SK-N-SH treated with all-trans-retinoic acid at 6 μM for 48 hours (cell line): ENCODE measurements around the gene S100PBP.

Experiments used
- ATAC-seq: fragments of 200-7000 bp; cut with Tn5 transposase; 3 replicates; pipeline ENCODE4 v1.9.1; 2020; ENCODE audit warnings: mild to moderate bottlenecking, moderate library complexity
- ARNTL ChIP-seq: fragments of 450-650 bp; formaldehyde crosslinking; IDR thresholded peaks from 2 replicates; pipeline ENCODE4 v1.5.0; 2020; ENCODE audit warnings: low read depth, mild to moderate bottlenecking, moderate library complexity, borderline replicate concordance
- BACH2 ChIP-seq: fragments of 250-450 bp; sonication (Bioruptor Pico); IDR thresholded peaks from 2 replicates; pipeline ENCODE4 v1.9.0; 2021; ENCODE audit warnings: mild to moderate bottlenecking, borderline replicate concordance
- CREB5 ChIP-seq: fragments of 250-450 bp; sonication (Bioruptor Pico); IDR thresholded peaks from 2 replicates; pipeline ENCODE4 v1.5.1; 2020; ENCODE audit warnings: low read depth, mild to moderate bottlenecking, moderate library complexity
- CSDC2 ChIP-seq: fragments of 250-450 bp; sonication (Bioruptor Pico); IDR thresholded peaks from 2 replicates; pipeline ENCODE4 v1.5.0; 2020; ENCODE audit warnings: mild to moderate bottlenecking, moderate library complexity
- ESRRG ChIP-seq: fragments of 250-450 bp; sonication (Bioruptor Pico); IDR thresholded peaks from 2 replicates; pipeline ENCODE4 v1.6.1; 2021; ENCODE audit warnings: mild to moderate bottlenecking
- GLIS3 ChIP-seq: fragments of 250-450 bp; sonication (Bioruptor Pico); IDR thresholded peaks from 2 replicates; pipeline ENCODE4 v1.5.0; 2020; ENCODE audit warnings: mild to moderate bottlenecking, moderate library complexity
- OSR1 ChIP-seq: fragments of 250-450 bp; sonication (Bioruptor Pico); IDR thresholded peaks from 2 replicates; pipeline ENCODE4 v1.8.0; 2022; ENCODE audit warnings: moderate library complexity, mild to moderate bottlenecking, inconsistent platforms
- POU6F1 ChIP-seq: fragments of 250-450 bp; sonication (Bioruptor Pico); IDR thresholded peaks from 2 replicates; pipeline ENCODE4 v1.8.0; 2021; ENCODE audit warnings: low read depth, mild to moderate bottlenecking, moderate library complexity, borderline replicate concordance
- PPARA ChIP-seq: fragments of 250-450 bp; sonication (Bioruptor Pico); IDR thresholded peaks from 2 replicates; pipeline ENCODE4 v1.5.0; 2020; ENCODE audit warnings: mild to moderate bottlenecking, borderline replicate concordance
- RARB ChIP-seq: fragments of 250-450 bp; sonication (Bioruptor Pico); IDR thresholded peaks from 2 replicates; pipeline ENCODE4 v1.8.0; 2021; ENCODE audit warnings: mild to moderate bottlenecking, moderate library complexity
- SNAI2 ChIP-seq: fragments of 250-450 bp; sonication (Bioruptor Pico); IDR thresholded peaks from 2 replicates; pipeline ENCODE4 v1.5.0; 2020; ENCODE audit warnings: mild to moderate bottlenecking, moderate library complexity
- TCF4 ChIP-seq: fragments of 250-450 bp; sonication (Bioruptor Pico); IDR thresholded peaks from 2 replicates; pipeline ENCODE4 v1.8.0; 2021; ENCODE audit warnings: mild to moderate bottlenecking, moderate library complexity, borderline replicate concordance
- TOX ChIP-seq: fragments of 250-450 bp; sonication (Bioruptor Pico); IDR thresholded peaks from 2 replicates; pipeline ENCODE4 v1.8.0; 2021; ENCODE audit warnings: mild to moderate bottlenecking, moderate library complexity, borderline replicate concordance
- TSHZ2 ChIP-seq: fragments of 250-450 bp; sonication (Bioruptor Pico); IDR thresholded peaks from 2 replicates; pipeline ENCODE4 v1.5.0; 2020; ENCODE audit warnings: mild to moderate bottlenecking, moderate library complexity
- ZC3H10 ChIP-seq: fragments of 250-450 bp; sonication (Bioruptor Pico); IDR thresholded peaks from 2 replicates; pipeline ENCODE4 v1.5.1; 2021; ENCODE audit warnings: mild to moderate bottlenecking, moderate library complexity
- ZFP3 ChIP-seq: fragments of 250-450 bp; sonication (Bioruptor Pico); IDR thresholded peaks from 2 replicates; pipeline ENCODE4 v1.5.0; 2020; ENCODE audit warnings: mild to moderate bottlenecking, moderate library complexity
- ZFP30 ChIP-seq: fragments of 450-650 bp; formaldehyde crosslinking; IDR thresholded peaks from 2 replicates; pipeline ENCODE4 v1.5.0; 2022; ENCODE audit warnings: mild to moderate bottlenecking, moderate library complexity
- ZNF565 ChIP-seq: fragments of 450-650 bp; formaldehyde crosslinking; conservative IDR thresholded peaks from 2 replicates; pipeline ENCODE4 v1.5.0; 2020; ENCODE audit warnings: low read depth, mild to moderate bottlenecking, moderate library complexity
- ZNF70 ChIP-seq: fragments of 450-650 bp; formaldehyde crosslinking; IDR thresholded peaks from 2 replicates; pipeline ENCODE4 v1.5.0; 2020; ENCODE audit warnings: mild to moderate bottlenecking, moderate library complexity
- ZNF8 ChIP-seq: fragments of 450-650 bp; formaldehyde crosslinking; IDR thresholded peaks from 2 replicates; pipeline ENCODE4 v1.5.0; 2020; ENCODE audit warnings: mild to moderate bottlenecking, moderate library complexity
- TF ChIP-seq, protein P1 (sequence below): fragments of 250-450 bp; sonication (Bioruptor Pico); IDR thresholded peaks from 2 replicates; pipeline ENCODE4 v1.5.1; 2021; ENCODE audit warnings: mild to moderate bottlenecking, moderate library complexity
- TF ChIP-seq, protein P2 (sequence below): fragments of 250-450 bp; sonication (Bioruptor Pico); IDR thresholded peaks from 2 replicates; pipeline ENCODE4 v1.8.0; 2020; ENCODE audit warnings: mild to moderate bottlenecking, moderate library complexity, borderline replicate concordance

S100PBP gene

GRCh38 chr1:32811917-32812316 lies 5.5 kb upstream of the S100PBP start:
- ATAC-seq, result no peak
- TF ChIP-seq ZNF70 (CRISPR knock-in tag), result no peak
- no peak for TF ChIP-seq ARNTL (CRISPR knock-in tag)
- TF ChIP-seq BACH2 (CRISPR knock-in tag), result no peak
- no peak for TF ChIP-seq POU6F1 (CRISPR knock-in tag)
- no peak for TF ChIP-seq TCF4
- TF ChIP-seq, protein P1, sequence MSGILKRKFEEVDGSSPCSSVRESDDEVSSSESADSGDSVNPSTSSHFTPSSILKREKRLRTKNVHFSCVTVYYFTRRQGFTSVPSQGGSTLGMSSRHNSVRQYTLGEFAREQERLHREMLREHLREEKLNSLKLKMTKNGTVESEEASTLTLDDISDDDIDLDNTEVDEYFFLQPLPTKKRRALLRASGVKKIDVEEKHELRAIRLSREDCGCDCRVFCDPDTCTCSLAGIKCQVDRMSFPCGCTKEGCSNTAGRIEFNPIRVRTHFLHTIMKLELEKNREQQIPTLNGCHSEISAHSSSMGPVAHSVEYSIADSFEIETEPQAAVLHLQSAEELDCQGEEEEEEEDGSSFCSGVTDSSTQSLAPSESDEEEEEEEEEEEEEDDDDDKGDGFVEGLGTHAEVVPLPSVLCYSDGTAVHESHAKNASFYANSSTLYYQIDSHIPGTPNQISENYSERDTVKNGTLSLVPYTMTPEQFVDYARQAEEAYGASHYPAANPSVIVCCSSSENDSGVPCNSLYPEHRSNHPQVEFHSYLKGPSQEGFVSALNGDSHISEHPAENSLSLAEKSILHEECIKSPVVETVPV (CRISPR knock-in tag), result no peak
- no peak for TF ChIP-seq ESRRG (CRISPR knock-in tag)
- no peak for TF ChIP-seq ZFP30 (CRISPR knock-in tag)
- TF ChIP-seq SNAI2, result no peak
- no peak for TF ChIP-seq PPARA
- no peak for TF ChIP-seq OSR1 (CRISPR knock-in tag)
- no peak for TF ChIP-seq CSDC2 (CRISPR knock-in tag)
- TF ChIP-seq ZFP3 (CRISPR knock-in tag), result no peak
- TF ChIP-seq ZNF565 (CRISPR knock-in tag), result no peak
- no peak for TF ChIP-seq ZNF8
- no peak for TF ChIP-seq GLIS3 (CRISPR knock-in tag)
- no peak for TF ChIP-seq RARB
- no peak for TF ChIP-seq CREB5 (CRISPR knock-in tag)
- TF ChIP-seq, protein P2, sequence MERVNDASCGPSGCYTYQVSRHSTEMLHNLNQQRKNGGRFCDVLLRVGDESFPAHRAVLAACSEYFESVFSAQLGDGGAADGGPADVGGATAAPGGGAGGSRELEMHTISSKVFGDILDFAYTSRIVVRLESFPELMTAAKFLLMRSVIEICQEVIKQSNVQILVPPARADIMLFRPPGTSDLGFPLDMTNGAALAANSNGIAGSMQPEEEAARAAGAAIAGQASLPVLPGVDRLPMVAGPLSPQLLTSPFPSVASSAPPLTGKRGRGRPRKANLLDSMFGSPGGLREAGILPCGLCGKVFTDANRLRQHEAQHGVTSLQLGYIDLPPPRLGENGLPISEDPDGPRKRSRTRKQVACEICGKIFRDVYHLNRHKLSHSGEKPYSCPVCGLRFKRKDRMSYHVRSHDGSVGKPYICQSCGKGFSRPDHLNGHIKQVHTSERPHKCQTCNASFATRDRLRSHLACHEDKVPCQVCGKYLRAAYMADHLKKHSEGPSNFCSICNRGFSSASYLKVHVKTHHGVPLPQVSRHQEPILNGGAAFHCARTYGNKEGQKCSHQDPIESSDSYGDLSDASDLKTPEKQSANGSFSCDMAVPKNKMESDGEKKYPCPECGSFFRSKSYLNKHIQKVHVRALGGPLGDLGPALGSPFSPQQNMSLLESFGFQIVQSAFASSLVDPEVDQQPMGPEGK (CRISPR knock-in tag), result no peak
- TF ChIP-seq TOX, result no peak

GRCh38 chr1:32813941-32814739 lies 3.3 kb upstream of the S100PBP start:
- ATAC-seq, result no peak
- TF ChIP-seq TSHZ2, result no peak
- no peak for TF ChIP-seq SNAI2
- TF ChIP-seq, protein P1 (CRISPR knock-in tag), result no peak
- no peak for TF ChIP-seq TCF4
- TF ChIP-seq GLIS3 (CRISPR knock-in tag), result no peak
- no peak for TF ChIP-seq ZNF565 (CRISPR knock-in tag)
- no peak for TF ChIP-seq BACH2 (CRISPR knock-in tag)
- TF ChIP-seq POU6F1 (CRISPR knock-in tag), result no peak
- no peak for TF ChIP-seq ZFP3 (CRISPR knock-in tag)
- TF ChIP-seq CREB5 (CRISPR knock-in tag), result no peak
- no peak for TF ChIP-seq OSR1 (CRISPR knock-in tag)
- no peak for TF ChIP-seq ESRRG (CRISPR knock-in tag)
- no peak for TF ChIP-seq ZNF70 (CRISPR knock-in tag)
- no peak for TF ChIP-seq ZC3H10
- no peak for TF ChIP-seq ZNF8
- no peak for TF ChIP-seq TOX
- TF ChIP-seq, all 23 proteins: peak for 0
